ENCODE data around the gene CPNE2. TPM values are rescaled to one million over a fixed set of nuclear protein-coding genes. Genes with fewer than 3 reads are reported as not detected.

CPNE2 gene
- total RNA-seq, 1 donor = 11.6 TPM

DNA sequence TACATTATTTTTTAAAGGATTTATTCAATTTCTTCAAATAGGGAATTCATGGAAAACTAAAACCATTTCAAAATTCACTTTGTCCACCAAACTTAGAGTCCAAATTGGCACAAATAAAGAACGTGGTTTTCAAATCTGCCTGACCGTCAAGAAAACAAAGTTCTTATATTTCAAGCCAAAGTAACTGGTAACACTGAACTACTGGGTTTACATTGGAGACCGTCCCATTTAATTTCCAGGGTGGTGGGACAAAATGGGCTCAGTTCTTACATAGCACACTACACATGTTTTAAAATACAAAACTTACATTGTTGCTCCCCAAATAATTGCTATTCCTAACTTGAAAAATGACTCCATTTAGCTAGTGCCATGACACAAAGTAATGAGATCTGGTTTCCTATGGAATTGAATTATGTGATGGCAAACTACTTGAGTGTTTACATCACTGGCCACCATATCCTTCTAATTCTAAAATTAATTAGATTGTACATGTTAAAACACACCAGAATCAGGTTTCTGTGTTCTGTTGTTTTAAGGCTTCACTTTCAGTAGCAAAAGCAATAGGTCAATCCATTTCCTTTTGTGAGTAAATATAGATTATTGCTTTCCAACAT lies 86.9 kb downstream of the CPNE2 start:
- H3K27me3 ChIP-seq (ENCODE audit: insufficient read depth, low read length) = no peaks in the 10 kb centered on the region
- no peaks in the 10 kb centered on the region for H3K9me3 ChIP-seq (ENCODE audit: low read depth, low read length)
- peaks cover 76% of the 10 kb centered on the region for H3K79me2 ChIP-seq (ENCODE audit: insufficient read depth, low read length)
- H4K20me1 ChIP-seq (ENCODE audit: insufficient read depth, low read length) = no peaks in the 10 kb centered on the region
- H3K4me1 ChIP-seq (ENCODE audit: insufficient read depth, low read length) = peaks cover 5% of the 10 kb centered on the region
- no peak overlapping the region for H3K27ac ChIP-seq (ENCODE audit: low read depth, low read length)
- no peak for DNase-seq (ENCODE audit: insufficient read length, low spot score, missing footprints)
- no peak for TF ChIP-seq CTCF (IDR thresholded peaks at IDR 0.05; ENCODE audit: extremely low read depth, low read depth, low read length)
- no peaks in the 10 kb centered on the region for H3K36me3 ChIP-seq (ENCODE audit: insufficient read depth, low read length)
- H3K4me3 ChIP-seq (ENCODE audit: insufficient read depth, low read length) = no peak overlapping the region
- peak overlapping the region; percentile 25 for H3K4me2 ChIP-seq (ENCODE audit: insufficient read depth, low read length)
- H2AFZ ChIP-seq (ENCODE audit: low read length) = no peak overlapping the region

DNA sequence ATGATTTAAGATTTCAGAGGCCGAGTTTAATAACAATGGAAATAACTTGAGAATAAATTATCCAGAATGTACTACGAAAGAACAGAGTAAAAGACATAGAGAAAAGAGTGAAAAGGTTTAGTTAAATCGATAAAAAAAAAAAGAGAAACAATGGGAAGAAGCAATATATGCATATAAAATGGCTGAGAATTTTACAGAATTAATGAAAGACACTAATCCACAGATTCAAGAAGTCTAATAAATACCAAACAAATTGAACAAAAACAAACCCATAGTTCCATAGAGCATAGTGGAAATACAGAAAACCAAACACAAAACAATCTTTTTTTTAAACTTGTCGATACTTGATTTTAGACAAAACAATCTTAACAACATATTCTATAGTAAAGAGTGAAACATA lies 91.7 kb downstream of the CPNE2 start:
- Histone ChIP-seq H3K4me1 (ENCODE audit: insufficient read depth, low read length) (peaks cover 20% of the 10 kb centered on the region), H3K4me3 (ENCODE audit: insufficient read depth, low read length) (no peak overlapping the region), H3K79me2 (ENCODE audit: insufficient read depth, low read length) (peaks cover 91% of the 10 kb centered on the region), H4K20me1 (ENCODE audit: insufficient read depth, low read length) (no peaks in the 10 kb centered on the region), H3K4me2 (ENCODE audit: insufficient read depth, low read length) (no peak overlapping the region), H3K27me3 (ENCODE audit: insufficient read depth, low read length) (no peaks in the 10 kb centered on the region), H3K9me3 (ENCODE audit: low read depth, low read length) (no peaks in the 10 kb centered on the region), H2AFZ (ENCODE audit: low read length) (no peak overlapping the region), H3K27ac (ENCODE audit: low read depth, low read length) (no peak overlapping the region), H3K36me3 (ENCODE audit: insufficient read depth, low read length) (no peaks in the 10 kb centered on the region)
- TF ChIP-seq CTCF (IDR thresholded peaks at IDR 0.05; ENCODE audit: extremely low read depth, low read depth, low read length) = no peak
- DNase-seq (ENCODE audit: insufficient read length, low spot score, missing footprints) = no peak

DNA sequence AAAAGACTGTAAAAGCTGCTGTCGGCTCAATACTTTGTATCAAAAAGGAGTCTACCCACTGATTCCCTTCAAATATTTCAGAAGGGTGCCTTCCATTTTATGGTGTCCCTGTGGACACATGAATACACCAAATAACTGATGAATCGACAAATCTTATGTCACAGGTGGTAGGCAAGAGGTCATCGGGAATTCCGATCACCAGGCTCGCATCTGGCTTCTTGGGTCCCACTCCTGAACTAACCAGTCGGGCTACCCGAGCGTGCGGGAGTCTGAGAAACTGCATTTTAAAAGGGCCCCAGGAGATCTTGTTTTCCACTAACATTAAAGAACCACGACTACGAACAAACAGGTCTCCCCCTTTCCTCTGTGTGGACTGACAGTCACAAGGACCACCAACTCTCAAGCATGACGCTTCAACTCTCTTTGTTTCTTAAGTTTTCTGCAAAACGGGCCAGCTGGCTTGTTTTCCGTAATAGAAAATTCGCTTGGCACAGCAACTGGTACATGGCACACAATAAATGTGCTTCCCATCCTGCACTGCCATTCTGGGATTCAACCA lies 92.6 kb downstream of the CPNE2 start:
- no peaks in the 10 kb centered on the region for H3K9me3 ChIP-seq (ENCODE audit: low read depth, low read length)
- peak overlapping the region; percentile 89 for H3K27ac ChIP-seq (ENCODE audit: low read depth, low read length)
- no peaks in the 10 kb centered on the region for H3K27me3 ChIP-seq (ENCODE audit: insufficient read depth, low read length)
- peak overlapping the region; percentile 85 for H3K4me3 ChIP-seq (ENCODE audit: insufficient read depth, low read length)
- peak overlapping the region; percentile 99 for H3K4me2 ChIP-seq (ENCODE audit: insufficient read depth, low read length)
- H4K20me1 ChIP-seq (ENCODE audit: insufficient read depth, low read length) = no peaks in the 10 kb centered on the region
- peaks cover 14% of the 10 kb centered on the region for H3K4me1 ChIP-seq (ENCODE audit: insufficient read depth, low read length)
- peak overlapping the region; percentile 90 for H2AFZ ChIP-seq (ENCODE audit: low read length)
- no peak for DNase-seq (ENCODE audit: insufficient read length, low spot score, missing footprints)
- peaks cover 93% of the 10 kb centered on the region for H3K79me2 ChIP-seq (ENCODE audit: insufficient read depth, low read length)
- no peak for TF ChIP-seq CTCF (IDR thresholded peaks at IDR 0.05; ENCODE audit: extremely low read depth, low read depth, low read length)
- no peaks in the 10 kb centered on the region for H3K36me3 ChIP-seq (ENCODE audit: insufficient read depth, low read length)

GRCh38 chr16:57185446-57185944 lies 93.1 kb downstream of the CPNE2 start:
- no peak for DNase-seq (ENCODE audit: insufficient read length, low spot score, missing footprints)
- H3K9me3 ChIP-seq (ENCODE audit: low read depth, low read length) = no peaks in the 10 kb centered on the region
- no peaks in the 10 kb centered on the region for H3K27me3 ChIP-seq (ENCODE audit: insufficient read depth, low read length)
- peaks cover 94% of the 10 kb centered on the region for H3K79me2 ChIP-seq (ENCODE audit: insufficient read depth, low read length)
- H3K4me1 ChIP-seq (ENCODE audit: insufficient read depth, low read length) = peaks cover 17% of the 10 kb centered on the region
- H3K36me3 ChIP-seq (ENCODE audit: insufficient read depth, low read length) = no peaks in the 10 kb centered on the region
- peak overlapping the region; percentile 89 for H3K27ac ChIP-seq (ENCODE audit: low read depth, low read length)
- H4K20me1 ChIP-seq (ENCODE audit: insufficient read depth, low read length) = no peaks in the 10 kb centered on the region
- H3K4me3 ChIP-seq (ENCODE audit: insufficient read depth, low read length) = peak overlapping the region; percentile 85
- peak overlapping the region; percentile 99 for H3K4me2 ChIP-seq (ENCODE audit: insufficient read depth, low read length)
- H2AFZ ChIP-seq (ENCODE audit: low read length) = peak overlapping the region; percentile 90
- TF ChIP-seq CTCF (IDR thresholded peaks at IDR 0.05; ENCODE audit: extremely low read depth, low read depth, low read length) = no peak
